Keratinocyte (primary cell): ENCODE measurements around the gene DUS4L. TPM values are rescaled to one million over a fixed set of nuclear protein-coding genes. Genes with fewer than 3 reads are reported as not detected.

Experiments
- DNase-seq: peaks from one replicate; pipeline ENCODE4 v3.0.0-alpha.2; 2011; ENCODE audit warnings: low read depth, missing footprints, low spot score
- FAIRE-seq: peaks from 2 replicates; lab custom pipeline; 2011; peaks lifted over from hg19 to GRCh38; lab: Jason Lieb, UNC
- H2AFZ ChIP-seq: 2 replicates; pipeline ENCODE4 v1.6.0; 2012; ENCODE audit warnings: low read length, control low read depth, inconsistent platforms; ENCODE audit not compliant: control insufficient read depth
- H3K27ac ChIP-seq: 2 replicates; pipeline ENCODE4 v1.5.1; 2011; ENCODE audit warnings: low read length; ENCODE audit not compliant: control insufficient read depth, insufficient read depth
- H3K27me3 ChIP-seq: 3 replicates; pipeline ENCODE4 v1.6.0; 2011; ENCODE audit warnings: low read length; ENCODE audit not compliant: control insufficient read depth, insufficient read depth; ENCODE audit errors: extremely low read depth
- H3K36me3 ChIP-seq, 2 experiments: 2 replicates in 1 of 2; 3 replicates in 1 of 2; pipeline ENCODE4 v1.5.1; 2011; ENCODE audit warnings: low read length in 2 of 2, mild to moderate bottlenecking in 1 of 2; ENCODE audit not compliant: control insufficient read depth in 2 of 2, insufficient read depth in 2 of 2; ENCODE audit errors: extremely low read depth in 1 of 2
- H3K4me1 ChIP-seq: 3 replicates; pipeline ENCODE4 v1.5.1; 2011; ENCODE audit warnings: low read length; ENCODE audit not compliant: control insufficient read depth, insufficient read depth; ENCODE audit errors: extremely low read depth
- H3K4me2 ChIP-seq: 3 replicates; pipeline ENCODE4 v1.6.0; 2011; ENCODE audit warnings: low read depth, low read length; ENCODE audit not compliant: control insufficient read depth, insufficient read depth; ENCODE audit errors: extremely low read depth
- H3K4me3 ChIP-seq, 3 experiments: fragments of 200-600 bp in 1 of 3; sonication (generic) in 1 of 3; 2 replicates in 2 of 3; 3 replicates in 1 of 3; pipeline ENCODE4 v1.5.1; 2011 to 2016; ENCODE audit warnings: low read length in 3 of 3, mild to moderate bottlenecking in 3 of 3, control low read depth in 2 of 3, inconsistent platforms in 1 of 3, low read depth in 1 of 3, mixed read lengths in 1 of 3, mixed run types in 1 of 3, moderate library complexity in 1 of 3; ENCODE audit not compliant: control insufficient read depth in 2 of 3, insufficient read depth in 2 of 3; ENCODE audit errors: extremely low read depth in 1 of 3
- H3K79me2 ChIP-seq: 2 replicates; pipeline ENCODE4 v1.6.0; 2012; ENCODE audit warnings: low read length; ENCODE audit not compliant: control insufficient read depth, insufficient read depth
- H3K9ac ChIP-seq: 3 replicates; pipeline ENCODE4 v1.6.0; 2011; ENCODE audit warnings: low read length; ENCODE audit not compliant: control insufficient read depth, insufficient read depth; ENCODE audit errors: extremely low read depth
- H3K9me1 ChIP-seq: 3 replicates; pipeline ENCODE4 v1.6.0; 2011; ENCODE audit warnings: low read length; ENCODE audit not compliant: control insufficient read depth, insufficient read depth; ENCODE audit errors: extremely low read depth
- H3K9me3 ChIP-seq: 2 replicates; pipeline ENCODE4 v1.5.1; 2012; ENCODE audit warnings: low read depth, low read length; ENCODE audit not compliant: control insufficient read depth
- H4K20me1 ChIP-seq: 3 replicates; pipeline ENCODE4 v1.6.0; 2011; ENCODE audit warnings: low read length; ENCODE audit not compliant: control insufficient read depth, insufficient read depth; ENCODE audit errors: extremely low read depth
- CTCF ChIP-seq, 3 experiments: IDR thresholded peaks in 1 of 3; conservative IDR thresholded peaks in 1 of 3; optimal IDR thresholded peaks in 1 of 3; 2 replicates in 2 of 3; 3 replicates in 1 of 3; pipeline versions ENCODE3 to v1.5.1; 2011; ENCODE audit warnings: low read length in 3 of 3, mild to moderate bottlenecking in 3 of 3, moderate library complexity in 2 of 3, control low read depth in 1 of 3, inconsistent platforms in 1 of 3; ENCODE audit not compliant: insufficient read depth in 2 of 3; ENCODE audit errors: extremely low read depth in 1 of 3
- EZH2 ChIP-seq: IDR thresholded peaks from one replicate; pipeline ENCODE4 v1.6.1; 2012; ENCODE audit warnings: inconsistent platforms, mild to moderate bottlenecking, low read length, moderate library complexity
- dilution Hi-C: fragments of 300-500 bp; cut with MboI; formaldehyde crosslinking; loops from one replicate; pipeline ENCODE4 v1.7.0; 2020; ENCODE audit warnings: low sequenced_read_pairs; ENCODE audit not compliant: extremely low pct_ligation_motif_present
- polyA plus RNA-seq, 5 experiments: library from polyadenylated mRNA; depleted of rRNA in 3 of 5; stranded (reverse) in 3 of 5; stranded (forward) in 1 of 5; unstranded in 1 of 5; fragments of >200 nt; gene quantifications; 1 replicate in 1 of 5; 2 replicates in 3 of 5; 3 replicates in 1 of 5; pipeline versions ENCODE4 v1.2.1 to v1.2.3, GENCODE V29; 2011 to 2012; ENCODE audit warnings: missing spikeins in 2 of 5, low read depth in 1 of 5, low replicate concordance in 1 of 5

The DUS4L gene
- polyA plus RNA-seq, 1 donor (not counting 4 experiments of a cell fraction or from before 2014, with no cell fraction given): 11.3 TPM

- FAIRE-seq (no peak), DNase-seq (no peak)
- no peak overlapping the region for H2AFZ ChIP-seq
- no peak overlapping the region for H3K9ac ChIP-seq
- dilution Hi-C loops: no loop called here
- no peak for TF ChIP-seq EZH2
- no peak for TF ChIP-seq CTCF (optimal IDR thresholded peaks at IDR 0.05 in 1 of 3, IDR thresholded peaks at IDR 0.05 in 1 of 3, conservative IDR thresholded peaks at IDR 0.05 in 1 of 3; ENCODE audit: extremely low read depth in 1 of 3, insufficient read depth in 2 of 3, low read length in 3 of 3)
- H3K79me2 ChIP-seq: no peaks in the 10 kb centered on the region
- no peak overlapping the region for H3K4me3 ChIP-seq
- H3K27me3 ChIP-seq: no peaks in the 10 kb centered on the region
- no peaks in the 10 kb centered on the region for H3K9me3 ChIP-seq
- no peaks in the 10 kb centered on the region for H3K9me1 ChIP-seq
- no peaks in the 10 kb centered on the region for H4K20me1 ChIP-seq
- peaks cover 8 to 11% of the 10 kb centered on the region in 2 experiments for H3K36me3 ChIP-seq
- no peak overlapping the region for H3K4me2 ChIP-seq
- no peak overlapping the region for H3K27ac ChIP-seq
- H3K4me1 ChIP-seq: peaks cover 35% of the 10 kb centered on the region
Measured at GRCh38 chr7:107597953-107598352, 34.2 kb downstream of the DUS4L start.

- Histone ChIP-seq H3K79me2 (no peaks in the 10 kb centered on the region), H3K4me1 (peaks cover 26% of the 10 kb centered on the region), H3K4me2 (no peak overlapping the region), H4K20me1 (no peaks in the 10 kb centered on the region), H3K27ac (no peak overlapping the region), H3K4me3 (no peak overlapping the region), H2AFZ (no peak overlapping the region), H3K36me3 (peaks cover 8 to 11% of the 10 kb centered on the region in 2 experiments), H3K27me3 (no peaks in the 10 kb centered on the region), H3K9me3 (no peaks in the 10 kb centered on the region), H3K9ac (no peak overlapping the region), H3K9me1 (no peaks in the 10 kb centered on the region)
- no peak for TF ChIP-seq CTCF (optimal IDR thresholded peaks at IDR 0.05 in 1 of 3, IDR thresholded peaks at IDR 0.05 in 1 of 3, conservative IDR thresholded peaks at IDR 0.05 in 1 of 3; ENCODE audit: extremely low read depth in 1 of 3, insufficient read depth in 2 of 3, low read length in 3 of 3)
- TF ChIP-seq EZH2: no peak
- DNase-seq (no peak), FAIRE-seq (no peak)
- dilution Hi-C loops: no loop called here
Measured at GRCh38 chr7:107599262-107599661, 35.5 kb downstream of the DUS4L start.
